Articular chondrocyte of knee joint (primary cell): ENCODE data around the gene TSPYL1. TPM values are rescaled to one million over a fixed set of nuclear protein-coding genes. Genes with fewer than 3 reads are reported as not detected.

Experiments used
- total RNA-seq: library from RNA; depleted of rRNA; stranded (reverse); fragments of >200 nt; gene quantifications from 2 replicates; pipeline ENCODE4 v1.2.3, GENCODE V29; 2012

TSPYL1 gene
- 91.6 and 126 TPM in 2 replicates for total RNA-seq

GRCh38 chr6:116279232-116280160 is at the start of gene TSPYL1:
TSS of gene TSPYL1 (minus strand) at chr6:116279930. CDS start at chr6:116279830, 100 bp downstream.

GRCh38 chr6:116253505-116254296 is 26.0 kb downstream of the TSPYL1 start, which contains the start of gene TSPYL4:
TSS of gene TSPYL4 (minus strand) at chr6:116254075. CDS start at chr6:116254008, 67 bp downstream.

Other genes starting within 250 kb of the TSPYL1 start
- gene FRK, start 219.0 kb downstream of the TSPYL1 start, total RNA-seq, result 1.0 and 1.6 TPM in 2 replicates
- 7.3 and 11.7 TPM in 2 replicates for gene NT5DC1, start 179.1 kb downstream of the TSPYL1 start, total RNA-seq
- under 0.01 TPM in 2 replicates for gene COL10A1, start 153.8 kb downstream of the TSPYL1 start, total RNA-seq
- gene TSPYL4, start 25.9 kb downstream of the TSPYL1 start, total RNA-seq, result 17.5 and 22.3 TPM in 2 replicates
- gene DSE, start 91.0 kb upstream of the TSPYL1 start, total RNA-seq, result 167 and 173 TPM in 2 replicates
- 1.4 and 3.0 TPM in 2 replicates for gene CALHM6, start 181.4 kb upstream of the TSPYL1 start, total RNA-seq
- gene CALHM5, start 231.7 kb upstream of the TSPYL1 start, total RNA-seq, result 3.1 and 4.2 TPM in 2 replicates